Gastrocnemius medialis (tissue), 4 donors: ENCODE data around the gene FBLN2.

Experiments
- CTCF ChIP-seq, 5 experiments: fragments of 450-650 bp in 3 of 5; fragments of 200-600 bp in 2 of 5; sonication (generic) in 2 of 5; IDR thresholded peaks in 4 of 5; conservative IDR thresholded peaks in 1 of 5; 1 replicate in 4 of 5; 2 replicates in 1 of 5; pipeline ENCODE4 v1.5.1; 2016 to 2019; ENCODE audit warnings: antibody characterized with exemption in 5 of 5, mild to moderate bottlenecking in 3 of 5, moderate library complexity in 3 of 5
- POLR2A ChIP-seq, 2 donors: fragments of 450-650 bp; IDR thresholded peaks; one replicate each; pipeline ENCODE4 v1.6.1; 2017; ENCODE audit warnings: antibody characterized with exemption in 2 of 2, mild to moderate bottlenecking in 2 of 2, moderate library complexity in 2 of 2

- TF ChIP-seq CTCF (IDR thresholded peaks at IDR 0.05 in 4 of 5, conservative IDR thresholded peaks at IDR 0.05 in 1 of 5) (no peak), POLR2A (IDR thresholded peaks at IDR 0.05) (no peak)
Measured at GRCh38 chr3:13644341-13645117, 95.6 kb downstream of the FBLN2 start.
